Large intestine (tissue), 3 donors: Measurements from ENCODE around the gene DNAJC7. TPM values are rescaled to one million over a fixed set of nuclear protein-coding genes. Genes with fewer than 3 reads are reported as not detected.

ENCODE experiments used
- DNase-seq, 2 donors: peaks; one replicate each; pipeline versions ENCODE4 v3.0.0 to v3.0.0-alpha.2; 2013
- H3K27ac ChIP-seq: one replicate; pipeline ENCODE4 v1.5.1; 2013; ENCODE audit warnings: low read length
- H3K27me3 ChIP-seq: 2 replicates; pipeline ENCODE4 v1.6.1; 2013; ENCODE audit warnings: low read length; ENCODE audit not compliant: control insufficient read depth, insufficient read depth
- H3K36me3 ChIP-seq: 2 replicates; pipeline ENCODE4 v1.6.1; 2013; ENCODE audit warnings: low read length; ENCODE audit not compliant: control insufficient read depth, insufficient read depth
- H3K4me1 ChIP-seq: one replicate; pipeline ENCODE4 v1.6.1; 2013; ENCODE audit warnings: low read length; ENCODE audit not compliant: control insufficient read depth, insufficient read depth
- H3K4me3 ChIP-seq: one replicate; pipeline ENCODE4 v1.5.1; 2013; ENCODE audit warnings: low read length
- H3K9me3 ChIP-seq: one replicate; pipeline ENCODE4 v1.6.1; 2013; ENCODE audit warnings: mild to moderate bottlenecking, low read depth, low read length, moderate library complexity; ENCODE audit not compliant: control insufficient read depth
- WGBS: methylation state at CpG from one replicate; pipeline ENCODE4 v1.1.5; 2013; ENCODE audit warnings: low lambda C conversion rate; ENCODE audit not compliant: insufficient coverage; 5-methylcytosine and 5-hydroxymethylcytosine counted together
- polyA plus RNA-seq: library from polyadenylated mRNA; unstranded; fragments of 120-200 nt; gene quantifications from one replicate; pipeline ENCODE4 v1.2.1, GENCODE V29; 2013

The DNAJC7 gene
- polyA plus RNA-seq, 1 donor: 93.0 TPM

- Histone ChIP-seq H3K9me3 (no peaks in the 10 kb centered on the region), H3K4me1 (peaks cover 15% of the 10 kb centered on the region), H3K4me3 (no peak overlapping the region), H3K27ac (peak overlapping the region; percentile 45), H3K36me3 (no peaks in the 10 kb centered on the region), H3K27me3 (no peaks in the 10 kb centered on the region)
- peak in 1 of 2 donors; percentile 50 for DNase-seq
- WGBS: 83% methylated on average over 1 of the region's 11 CpGs
Measured at GRCh38 chr17:41957031-41957868, 60.0 kb downstream of the DNAJC7 start.

GRCh38 chr17:41956522-41956921, 60.7 kb downstream of the DNAJC7 start:
- Histone ChIP-seq H3K27me3 (no peaks in the 10 kb centered on the region), H3K27ac (no peak overlapping the region), H3K9me3 (no peaks in the 10 kb centered on the region), H3K4me3 (no peak overlapping the region), H3K36me3 (no peaks in the 10 kb centered on the region), H3K4me1 (peaks cover 15% of the 10 kb centered on the region)
- DNase-seq: no peak
- WGBS: no CpG with 5 or more reads among the region's 6 CpGs

- Histone ChIP-seq H3K9me3 (no peaks in the 10 kb centered on the region), H3K27me3 (no peaks in the 10 kb centered on the region), H3K36me3 (no peaks in the 10 kb centered on the region), H3K27ac (no peak overlapping the region), H3K4me1 (peaks cover 2% of the 10 kb centered on the region), H3K4me3 (no peak overlapping the region)
- no peak for DNase-seq
- no CpG with 5 or more reads among the region's 11 CpGs for WGBS
Measured at GRCh38 chr17:41948762-41949460, 68.3 kb downstream of the DNAJC7 start.

GRCh38 chr17:41944943-41945342, 72.3 kb downstream of the DNAJC7 start:
- no peak for DNase-seq
- no peaks in the 10 kb centered on the region for H3K36me3 ChIP-seq
- no peaks in the 10 kb centered on the region for H3K27me3 ChIP-seq
- peak overlapping the region; percentile 20 for H3K27ac ChIP-seq
- H3K4me1 ChIP-seq: peaks cover 2% of the 10 kb centered on the region
- no peak overlapping the region for H3K4me3 ChIP-seq
- no CpG with 5 or more reads among the region's 3 CpGs for WGBS
- H3K9me3 ChIP-seq: no peaks in the 10 kb centered on the region

- H3K4me1 ChIP-seq: peaks cover 2% of the 10 kb centered on the region
- H3K9me3 ChIP-seq: no peaks in the 10 kb centered on the region
- no peaks in the 10 kb centered on the region for H3K27me3 ChIP-seq
- WGBS: no CpG with 5 or more reads among the region's 3 CpGs
- no peak overlapping the region for H3K27ac ChIP-seq
- H3K36me3 ChIP-seq: no peaks in the 10 kb centered on the region
- DNase-seq: no peak
- no peak overlapping the region for H3K4me3 ChIP-seq
Measured at GRCh38 chr17:41943492-41943891, 73.7 kb downstream of the DNAJC7 start.

GRCh38 chr17:41942626-41943373, 74.4 kb downstream of the DNAJC7 start:
- peaks cover 2% of the 10 kb centered on the region for H3K4me1 ChIP-seq
- no peak overlapping the region for H3K4me3 ChIP-seq
- DNase-seq: no peak
- no peaks in the 10 kb centered on the region for H3K36me3 ChIP-seq
- no peaks in the 10 kb centered on the region for H3K27me3 ChIP-seq
- H3K9me3 ChIP-seq: no peaks in the 10 kb centered on the region
- no peak overlapping the region for H3K27ac ChIP-seq
- WGBS: 80% methylated on average over 2 of the region's 8 CpGs

GRCh38 chr17:41941168-41941567, 76.1 kb downstream of the DNAJC7 start:
- Histone ChIP-seq H3K27me3 (no peaks in the 10 kb centered on the region), H3K4me1 (peaks cover 2% of the 10 kb centered on the region), H3K27ac (no peak overlapping the region), H3K9me3 (no peaks in the 10 kb centered on the region), H3K4me3 (no peak overlapping the region), H3K36me3 (no peaks in the 10 kb centered on the region)
- DNase-seq: no peak
- WGBS: no CpG with 5 or more reads among the region's 5 CpGs

GRCh38 chr17:41939693-41940090, 77.5 kb downstream of the DNAJC7 start:
- Histone ChIP-seq H3K27me3 (no peaks in the 10 kb centered on the region), H3K4me1 (peaks cover 2% of the 10 kb centered on the region), H3K27ac (no peak overlapping the region), H3K36me3 (no peaks in the 10 kb centered on the region), H3K4me3 (no peak overlapping the region), H3K9me3 (no peaks in the 10 kb centered on the region)
- 90% methylated on average over 2 of the region's 6 CpGs for WGBS
- DNase-seq: no peak

GRCh38 chr17:41939044-41939692, 78.1 kb downstream of the DNAJC7 start:
- no peaks in the 10 kb centered on the region for H3K27me3 ChIP-seq
- WGBS: no CpG with 5 or more reads among the region's 4 CpGs

More at GRCh38 chr17:41939044-41939692, 78.1 kb downstream of the DNAJC7 start:
- Histone ChIP-seq H3K4me3 (no peak overlapping the region), H3K36me3 (no peaks in the 10 kb centered on the region), H3K9me3 (no peaks in the 10 kb centered on the region), H3K4me1 (no peaks in the 10 kb centered on the region), H3K27ac (no peak overlapping the region)
- no peak for DNase-seq
